ENCODE measurements around the gene ASCC3.

DNA sequence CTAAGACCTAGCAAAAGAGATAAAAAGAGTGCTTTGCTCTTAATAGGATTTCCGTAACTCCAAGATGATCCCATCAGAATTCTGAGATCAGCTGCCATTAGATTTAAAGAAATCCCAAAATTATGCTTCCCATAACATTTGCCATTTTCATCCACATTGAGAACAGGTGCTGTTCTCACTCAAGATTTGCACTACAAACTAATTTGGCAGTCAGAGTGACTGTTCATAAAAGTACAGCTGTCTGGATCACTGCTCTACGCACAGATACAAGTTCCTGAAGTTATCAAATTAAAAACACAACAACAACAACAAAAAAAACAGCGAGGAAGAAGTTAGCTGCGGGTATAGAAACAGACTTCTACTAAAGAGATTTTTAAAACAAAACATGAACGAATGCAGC lies 58.1 kb downstream of the ASCC3 start:
- TF ChIP-seq POLR2A (IDR thresholded peaks at IDR 0.05; ENCODE audit: low read depth, low read length) (no peak), POLR2AphosphoS5 (IDR thresholded peaks at IDR 0.05; ENCODE audit: low read depth, low read length) (no peak), TAF1 (IDR thresholded peaks at IDR 0.05; ENCODE audit: low read depth, low read length) (no peak), POU2F2 (IDR thresholded peaks at IDR 0.05; ENCODE audit: low read depth, low read length) (no peak)

Measured in GM12891 (cell line).